Breast epithelium (tissue), 4 donors: ENCODE results near the gene PITPNM3. TPM values are rescaled to one million over a fixed set of nuclear protein-coding genes. Genes with fewer than 3 reads are reported as not detected.

Experiments used
- DNase-seq, 2 donors: peaks; one replicate each; pipeline ENCODE4 v3.0.0-alpha.2; 2019; ENCODE audit warnings: low spot score in 2 of 2
- H3K27ac ChIP-seq, 2 donors: fragments of 200-600 bp; sonication (generic) in 1 of 2; one replicate each; pipeline ENCODE4 v1.5.1; 2016 to 2019; ENCODE audit warnings: mild to moderate bottlenecking in 1 of 2
- H3K27me3 ChIP-seq, 2 donors: fragments of 200-600 bp; sonication (generic) in 1 of 2; one replicate each; pipeline versions ENCODE4 v1.5.1 to v1.6.0; 2017 to 2019; ENCODE audit warnings: control low read depth in 1 of 2, mild to moderate bottlenecking in 1 of 2
- H3K36me3 ChIP-seq: fragments of 200-600 bp; one replicate; pipeline ENCODE4 v1.5.1; 2019
- H3K4me1 ChIP-seq, 2 donors: fragments of 200-600 bp; sonication (generic); one replicate each; pipeline ENCODE4 v1.5.1; 2016 to 2019; ENCODE audit warnings: control low read depth in 1 of 2
- H3K4me3 ChIP-seq, 3 donors: fragments of 200-600 bp; sonication (generic); 1 replicate in 2 of 3; 2 replicates in 1 of 3; pipeline ENCODE4 v1.5.1; 2016 to 2019; ENCODE audit warnings: mild to moderate bottlenecking in 3 of 3, moderate library complexity in 2 of 3
- H3K9me3 ChIP-seq, 2 donors: fragments of 200-600 bp; sonication (generic) in 1 of 2; one replicate each; pipeline ENCODE4 v1.5.1; 2016 to 2019; ENCODE audit warnings: control low read depth in 1 of 2
- CTCF ChIP-seq, 3 donors: fragments of 450-650 bp; IDR thresholded peaks; one replicate each; pipeline ENCODE4 v1.5.1; 2016 to 2017; ENCODE audit warnings: antibody characterized with exemption in 3 of 3, mild to moderate bottlenecking in 3 of 3, moderate library complexity in 3 of 3
- POLR2A ChIP-seq: fragments of 450-650 bp; IDR thresholded peaks from one replicate; pipeline ENCODE4 v1.6.1; 2016; ENCODE audit warnings: antibody characterized with exemption, mild to moderate bottlenecking, moderate library complexity
- POLR2AphosphoS5 ChIP-seq, 3 donors: sonication (generic); formaldehyde crosslinking; IDR thresholded peaks; one replicate each; pipeline ENCODE4 v1.6.1; 2017; ENCODE audit warnings: antibody characterized with exemption in 3 of 3
- intact Hi-C: fragments of 100-400 bp; cut with DNase I; formaldehyde crosslinking; loops from one replicate; pipeline ENCODE4 v1.15.1; 2023; ENCODE audit warnings: low total_unique reads
- total RNA-seq, 3 donors: library from RNA; depleted of rRNA; stranded (reverse); fragments of >200 nt; gene quantifications; one replicate each; pipeline ENCODE4 v1.1.0, GENCODE V29; 2016

Gene PITPNM3
- total RNA-seq, 3 donors from 2014 or later: 1.6 to 1.8 (median 1.6) TPM

- Histone ChIP-seq H3K27me3 (no peaks in the 10 kb centered on the region), H3K27ac (no peak overlapping the region), H3K4me3 (no peak overlapping the region), H3K36me3 (no peaks in the 10 kb centered on the region), H3K4me1 (peaks cover 0 to 3% of the 10 kb centered on the region in 2 donors), H3K9me3 (no peaks in the 10 kb centered on the region)
- DNase-seq: no peak
- no peak for TF ChIP-seq CTCF (IDR thresholded peaks at IDR 0.05)
- no peak for TF ChIP-seq POLR2AphosphoS5 (IDR thresholded peaks at IDR 0.05)
- no peak for TF ChIP-seq POLR2A
- intact Hi-C loops: no loop called here
Observed at GRCh38 chr17:6468051-6468790, 88.1 kb downstream of the PITPNM3 start.

- intact Hi-C loops: no loop called here
- no peaks in the 10 kb centered on the region for H3K36me3 ChIP-seq
- DNase-seq: no peak
- no peaks in the 10 kb centered on the region for H3K9me3 ChIP-seq
- no peaks in the 10 kb centered on the region for H3K4me1 ChIP-seq
- no peaks in the 10 kb centered on the region for H3K27me3 ChIP-seq
- no peak overlapping the region for H3K4me3 ChIP-seq
- TF ChIP-seq POLR2AphosphoS5 (IDR thresholded peaks at IDR 0.05) (no peak), POLR2A (no peak), CTCF (IDR thresholded peaks at IDR 0.05) (no peak)
- H3K27ac ChIP-seq: no peak overlapping the region
Observed at GRCh38 chr17:6467567-6467966, 88.8 kb downstream of the PITPNM3 start.

GRCh38 chr17:6465206-6466003, 91.0 kb downstream of the PITPNM3 start:
- no peaks in the 10 kb centered on the region for H3K27me3 ChIP-seq
- no peaks in the 10 kb centered on the region for H3K9me3 ChIP-seq
- no peaks in the 10 kb centered on the region for H3K4me1 ChIP-seq
- TF ChIP-seq CTCF (IDR thresholded peaks at IDR 0.05) (no peak), POLR2AphosphoS5 (IDR thresholded peaks at IDR 0.05) (no peak), POLR2A (no peak)
- H3K36me3 ChIP-seq: no peaks in the 10 kb centered on the region
- H3K27ac ChIP-seq: no peak overlapping the region
- no peak for DNase-seq
- intact Hi-C loops: no loop called here
- no peak overlapping the region for H3K4me3 ChIP-seq

GRCh38 chr17:6464446-6465041, 91.8 kb downstream of the PITPNM3 start:
- no peak for DNase-seq
- Histone ChIP-seq H3K27ac (no peak overlapping the region), H3K4me1 (no peaks in the 10 kb centered on the region), H3K36me3 (no peaks in the 10 kb centered on the region), H3K27me3 (no peaks in the 10 kb centered on the region), H3K4me3 (no peak overlapping the region), H3K9me3 (no peaks in the 10 kb centered on the region)
- intact Hi-C loops: no loop called here
- TF ChIP-seq POLR2AphosphoS5 (IDR thresholded peaks at IDR 0.05) (no peak), POLR2A (no peak), CTCF (IDR thresholded peaks at IDR 0.05) (no peak)
